Measurements from ENCODE around the gene USP40. TPM values are rescaled to one million over a fixed set of nuclear protein-coding genes. Genes with fewer than 3 reads are reported as not detected.

USP40 gene
- total RNA-seq, 1 donor = 48.8 TPM

DNA sequence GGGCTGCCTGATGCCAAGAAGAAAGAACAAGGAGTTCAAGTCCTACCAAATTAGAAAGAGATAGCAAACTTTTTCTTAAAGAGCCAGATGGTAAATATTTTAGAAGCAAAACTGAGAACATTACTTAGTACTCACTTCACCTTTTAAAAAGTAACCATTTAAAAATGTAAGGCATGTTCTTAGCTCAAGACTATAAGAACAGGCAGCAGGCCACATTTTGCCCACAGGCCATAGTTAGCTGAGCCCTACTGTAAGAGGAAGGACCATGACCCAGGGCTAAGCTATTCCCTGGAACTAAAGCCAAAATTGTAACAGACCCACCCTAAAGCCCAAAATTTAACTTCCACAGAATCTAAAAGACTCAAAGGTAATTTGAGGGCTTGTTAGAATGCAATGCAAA, 31.3 kb downstream of the USP40 start:
- TF ChIP-seq, protein P1, sequence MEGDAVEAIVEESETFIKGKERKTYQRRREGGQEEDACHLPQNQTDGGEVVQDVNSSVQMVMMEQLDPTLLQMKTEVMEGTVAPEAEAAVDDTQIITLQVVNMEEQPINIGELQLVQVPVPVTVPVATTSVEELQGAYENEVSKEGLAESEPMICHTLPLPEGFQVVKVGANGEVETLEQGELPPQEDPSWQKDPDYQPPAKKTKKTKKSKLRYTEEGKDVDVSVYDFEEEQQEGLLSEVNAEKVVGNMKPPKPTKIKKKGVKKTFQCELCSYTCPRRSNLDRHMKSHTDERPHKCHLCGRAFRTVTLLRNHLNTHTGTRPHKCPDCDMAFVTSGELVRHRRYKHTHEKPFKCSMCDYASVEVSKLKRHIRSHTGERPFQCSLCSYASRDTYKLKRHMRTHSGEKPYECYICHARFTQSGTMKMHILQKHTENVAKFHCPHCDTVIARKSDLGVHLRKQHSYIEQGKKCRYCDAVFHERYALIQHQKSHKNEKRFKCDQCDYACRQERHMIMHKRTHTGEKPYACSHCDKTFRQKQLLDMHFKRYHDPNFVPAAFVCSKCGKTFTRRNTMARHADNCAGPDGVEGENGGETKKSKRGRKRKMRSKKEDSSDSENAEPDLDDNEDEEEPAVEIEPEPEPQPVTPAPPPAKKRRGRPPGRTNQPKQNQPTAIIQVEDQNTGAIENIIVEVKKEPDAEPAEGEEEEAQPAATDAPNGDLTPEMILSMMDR (IDR thresholded peaks at IDR 0.05; ENCODE audit: insufficient read depth, low read depth, low read length) = no peak
- no peak overlapping the region for H3K4me3 ChIP-seq (ENCODE audit: low read depth, low read length)
- no peak for DNase-seq (ENCODE audit: low read depth)

DNA sequence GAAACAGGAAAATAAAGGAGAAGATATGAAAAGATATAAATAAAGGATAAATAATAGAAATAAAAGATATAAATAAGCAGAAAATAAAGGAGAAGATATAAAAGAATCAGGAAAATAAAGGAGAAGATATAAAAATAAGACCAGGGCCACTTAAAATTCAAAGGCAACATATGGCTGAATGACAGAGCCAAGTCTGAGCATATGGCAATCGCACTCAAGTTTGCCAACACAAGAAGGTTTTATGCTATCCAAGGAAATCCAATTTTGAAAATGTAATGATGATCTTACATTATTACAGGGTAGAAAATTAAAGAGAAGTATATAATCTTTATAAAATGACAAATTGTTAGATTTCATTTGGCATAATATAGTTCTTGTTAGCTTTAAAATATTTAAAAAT, 33.6 kb downstream of the USP40 start:
- no peak overlapping the region for H3K4me3 ChIP-seq (ENCODE audit: low read depth, low read length)
- no peak for DNase-seq (ENCODE audit: low read depth)
- TF ChIP-seq, protein P1 (IDR thresholded peaks at IDR 0.05; ENCODE audit: insufficient read depth, low read depth, low read length) = no peak

DNA sequence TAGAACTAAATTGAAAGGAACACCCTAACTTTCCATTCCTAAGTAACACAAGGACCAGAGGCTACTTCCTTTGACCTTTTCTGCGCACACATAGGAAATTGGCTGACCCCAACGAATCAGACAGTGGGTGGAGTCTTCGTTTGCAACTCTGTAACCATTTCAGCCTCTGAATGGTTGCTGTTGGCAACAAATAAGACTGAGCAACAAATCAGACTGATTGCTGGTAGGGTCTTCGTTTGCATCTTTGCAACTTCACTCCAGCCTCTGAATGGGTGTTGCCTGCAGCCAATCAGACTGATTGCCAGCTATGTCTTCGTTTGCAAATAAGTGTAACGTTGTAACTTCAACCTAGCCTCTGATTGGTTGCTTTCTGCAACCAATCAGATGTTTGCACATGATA, 34.6 kb downstream of the USP40 start:
- TF ChIP-seq, protein P1 (IDR thresholded peaks at IDR 0.05; ENCODE audit: insufficient read depth, low read depth, low read length) = no peak
- DNase-seq (ENCODE audit: low read depth) = no peak
- H3K4me3 ChIP-seq (ENCODE audit: low read depth, low read length) = no peak overlapping the region

DNA sequence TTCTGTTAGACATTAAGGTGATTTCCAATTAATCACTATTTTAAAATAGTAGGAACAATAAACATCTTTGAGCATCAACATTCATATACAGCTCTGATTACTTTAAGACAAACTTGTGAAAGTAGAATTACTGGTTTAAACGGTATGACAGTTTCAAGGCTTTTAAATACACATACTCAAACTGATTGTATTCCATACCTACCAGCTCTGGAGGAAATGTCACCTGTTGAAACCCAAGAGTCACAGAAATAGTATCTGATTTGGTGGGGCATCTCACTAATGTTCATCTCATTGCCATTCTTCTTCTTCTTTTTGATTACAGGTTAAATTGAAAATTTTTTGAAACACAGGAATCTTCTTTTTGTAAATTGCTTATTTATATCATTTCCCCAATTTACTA, 36.2 kb downstream of the USP40 start:
- TF ChIP-seq, protein P1 (IDR thresholded peaks at IDR 0.05; ENCODE audit: insufficient read depth, low read depth, low read length) = no peak
- DNase-seq (ENCODE audit: low read depth) = no peak
- H3K4me3 ChIP-seq (ENCODE audit: low read depth, low read length) = no peak overlapping the region

DNA sequence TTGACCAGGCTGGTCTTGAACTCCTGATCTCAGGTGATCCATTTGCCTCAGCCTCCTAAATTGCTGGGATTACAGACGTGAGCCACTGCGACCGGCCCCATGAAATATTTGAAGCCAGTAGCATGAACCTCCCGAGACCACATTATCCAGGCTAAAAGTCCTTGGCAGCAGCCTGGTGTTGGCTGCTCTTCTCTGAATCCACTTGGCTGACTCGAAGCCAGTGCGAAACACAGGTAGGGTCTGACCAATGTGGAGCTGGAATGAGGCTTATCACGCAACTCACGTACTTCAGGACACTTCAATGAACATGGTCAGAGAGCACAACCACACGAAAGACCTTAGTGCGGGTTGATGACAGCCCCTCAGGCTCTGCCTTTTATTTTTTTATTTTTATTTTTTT, 38.4 kb downstream of the USP40 start:
- TF ChIP-seq, protein P1 (IDR thresholded peaks at IDR 0.05; ENCODE audit: insufficient read depth, low read depth, low read length) = no peak
- no peak overlapping the region for H3K4me3 ChIP-seq (ENCODE audit: low read depth, low read length)
- no peak for DNase-seq (ENCODE audit: low read depth)

DNA sequence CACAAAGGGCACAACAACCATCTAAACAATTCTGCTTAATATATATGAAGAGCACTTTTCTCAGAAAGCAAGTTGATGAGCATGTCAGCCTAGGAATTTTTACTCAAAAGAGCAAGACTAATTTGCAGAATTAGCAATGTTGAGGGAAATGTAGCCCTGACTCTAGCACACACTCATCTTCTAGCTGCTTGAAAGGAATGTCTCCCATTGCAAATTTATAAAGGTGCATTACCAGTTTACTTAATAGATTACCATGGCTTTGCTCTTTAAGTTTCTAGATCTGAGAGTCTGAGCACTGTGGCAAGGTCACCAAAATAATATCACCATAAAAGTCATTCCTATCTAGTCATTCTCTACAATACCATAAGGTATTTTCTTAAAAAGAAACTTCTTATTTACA, 40.8 kb downstream of the USP40 start:
- no peak overlapping the region for H3K4me3 ChIP-seq (ENCODE audit: low read depth, low read length)
- TF ChIP-seq, protein P1 (IDR thresholded peaks at IDR 0.05; ENCODE audit: insufficient read depth, low read depth, low read length) = no peak
- DNase-seq (ENCODE audit: low read depth) = no peak
